Inflammatory macrophage treated with lipopolysaccharide for 1 hour (primary cell): ENCODE results near the gene DLG2.

Experiments
- DNase-seq, 2 donors: peaks; one replicate each; pipeline ENCODE4 v3.0.0-alpha.2; 2020 to 2022

DLG2 gene

DNA sequence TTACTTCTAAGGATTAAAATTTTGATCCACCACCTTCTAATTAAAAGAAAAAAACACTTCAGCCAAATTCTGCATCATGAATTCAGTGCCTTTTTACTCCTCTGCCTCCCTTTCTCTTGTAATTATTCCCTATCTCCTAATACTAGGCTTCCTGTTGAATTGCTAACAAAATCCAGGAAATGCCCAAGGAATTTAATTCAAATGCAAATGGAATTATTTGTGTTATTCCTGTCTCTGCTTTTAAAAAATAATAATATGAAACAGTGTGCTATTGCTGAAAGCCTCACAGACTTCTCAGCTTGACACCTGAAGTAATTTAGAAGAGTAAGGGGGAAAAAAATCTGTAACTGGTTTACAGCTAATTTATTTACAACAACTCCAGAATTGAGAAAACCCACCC lies 85.5 kb downstream of the DLG2 start:
- no peak for DNase-seq

- DNase-seq = no peak
These were observed 86.4 kb downstream of the DLG2 start for GRCh38 chr11:85540635-85541205.

DNA sequence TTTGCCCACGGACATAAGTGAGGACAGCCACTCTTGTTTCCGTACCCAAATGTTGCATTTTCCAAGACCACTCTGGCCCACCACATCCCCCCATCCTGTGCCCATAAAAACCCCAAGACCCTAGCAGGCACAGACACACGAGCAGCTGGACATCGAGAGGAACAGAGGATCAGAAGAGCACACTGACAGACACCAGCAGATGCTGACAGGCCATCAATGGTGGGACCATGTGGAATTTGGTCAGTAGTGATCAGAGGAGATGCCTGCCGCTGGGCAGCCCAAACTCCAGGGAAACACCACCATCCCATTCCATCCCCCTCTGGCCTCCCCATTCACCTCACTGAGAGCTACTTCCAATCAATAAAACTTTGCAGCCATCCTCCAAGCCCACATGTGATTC lies 87.0 kb downstream of the DLG2 start:
- DNase-seq = no peak

GRCh38 chr11:85539740-85540139 lies 87.4 kb downstream of the DLG2 start:
- no peak for DNase-seq

DNA sequence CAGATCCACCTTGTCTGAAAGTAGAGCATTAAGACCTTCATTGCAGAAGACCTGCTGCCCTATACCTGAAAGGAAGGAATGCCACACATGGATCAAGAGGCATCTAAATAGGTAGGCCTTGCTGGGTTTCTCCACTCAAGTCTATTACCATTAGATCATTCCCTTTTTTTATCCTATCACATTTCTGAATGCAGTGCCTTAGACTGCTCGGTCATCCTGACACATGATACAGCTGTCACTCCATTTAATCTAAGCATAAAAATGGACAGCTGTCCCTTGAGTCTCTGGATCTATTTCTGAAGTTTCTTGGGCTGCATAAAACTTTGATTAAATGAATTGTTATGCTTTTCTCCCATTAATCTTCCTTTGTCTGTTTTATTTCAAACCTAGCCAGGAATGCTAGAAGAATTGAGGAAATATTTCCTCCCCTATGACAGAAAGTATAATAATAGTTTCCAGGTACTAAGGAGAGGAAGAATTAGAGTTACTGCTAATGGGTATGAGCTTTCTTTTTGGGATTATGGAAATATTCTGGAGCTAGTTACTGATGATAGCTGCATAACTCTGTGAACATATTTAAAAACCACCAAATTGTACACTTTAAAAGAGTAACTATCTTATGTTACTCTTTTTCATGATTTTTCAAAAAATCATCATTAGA lies 88.0 kb downstream of the DLG2 start:
- DNase-seq = no peak

- DNase-seq = no peak
These were observed 90.7 kb downstream of the DLG2 start for GRCh38 chr11:85536438-85536837.

DNA sequence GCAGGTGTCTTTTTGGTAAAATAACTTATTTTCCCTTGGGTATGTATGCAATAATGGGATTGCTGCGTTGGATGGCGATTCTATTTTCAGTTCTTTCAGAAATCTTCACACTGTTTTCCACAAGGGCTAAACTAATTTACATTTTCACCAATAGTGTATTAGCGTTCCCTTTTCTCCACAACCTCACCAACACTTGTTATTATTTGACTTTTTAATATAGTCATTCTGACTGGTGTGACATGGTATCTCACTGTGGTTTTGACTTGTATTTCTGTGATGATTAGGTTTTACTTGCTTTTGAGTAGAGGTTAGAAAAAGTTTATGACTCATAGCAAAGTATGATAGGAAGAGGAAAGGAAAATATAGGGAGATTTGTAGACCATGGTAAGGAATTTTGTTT lies 92.3 kb downstream of the DLG2 start:
- DNase-seq = no peak

DNA sequence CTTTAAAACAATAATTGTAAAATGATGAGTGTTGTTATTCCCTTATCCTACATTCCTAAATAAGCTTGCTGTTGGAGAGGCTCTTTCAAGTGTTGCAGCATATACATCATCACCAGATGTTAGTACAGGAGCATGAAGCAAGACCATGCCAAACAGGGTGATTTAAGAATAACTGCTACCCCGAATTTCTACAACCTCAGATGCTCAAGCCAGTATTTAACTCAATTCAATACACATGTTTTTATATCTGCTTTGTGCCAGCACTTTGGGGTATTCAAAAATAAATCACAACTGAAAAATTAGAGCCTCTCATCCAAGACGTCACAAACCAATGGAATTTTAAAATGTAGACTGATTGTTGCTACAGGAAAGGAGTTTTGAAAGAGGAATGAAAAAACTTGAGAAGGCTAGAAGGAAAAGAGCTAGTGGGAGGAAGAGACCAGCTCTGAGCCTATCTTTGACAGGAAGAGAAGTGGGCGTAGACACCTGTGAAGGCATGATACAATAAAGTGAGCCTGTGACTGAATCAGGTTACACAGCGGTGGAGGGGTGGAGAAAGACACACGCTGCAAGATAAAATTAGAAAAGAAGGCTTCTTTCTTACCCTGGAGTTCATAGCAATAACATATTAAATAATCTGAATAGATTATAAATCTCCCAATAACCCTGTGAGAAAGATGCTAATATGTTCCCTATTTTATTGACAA lies 95.8 kb downstream of the DLG2 start:
- no peak for DNase-seq

- no peak for DNase-seq
These were observed 96.5 kb downstream of the DLG2 start for GRCh38 chr11:85530634-85531033.

DNA sequence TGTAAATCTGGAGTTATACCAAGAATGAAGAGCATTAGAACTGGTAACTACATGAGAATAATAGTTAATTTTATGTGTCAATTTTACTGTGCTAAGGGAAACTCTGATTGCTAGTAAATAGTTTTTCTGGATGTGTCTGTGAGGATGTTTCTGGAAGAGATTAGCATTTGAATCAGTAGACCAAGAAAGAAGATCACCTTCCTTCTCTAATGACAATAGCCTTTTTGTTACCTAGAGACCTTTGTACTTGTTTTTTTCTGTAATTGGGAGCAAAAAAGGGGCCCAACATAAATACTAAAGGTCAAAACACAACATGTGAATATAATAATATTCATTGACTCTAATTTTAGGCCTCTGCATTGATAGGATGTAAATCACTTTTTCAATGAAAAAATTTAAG lies 100.6 kb downstream of the DLG2 start:
- no peak for DNase-seq

- DNase-seq = no peak
These were observed 101.5 kb downstream of the DLG2 start for GRCh38 chr11:85525686-85526085.

DNA sequence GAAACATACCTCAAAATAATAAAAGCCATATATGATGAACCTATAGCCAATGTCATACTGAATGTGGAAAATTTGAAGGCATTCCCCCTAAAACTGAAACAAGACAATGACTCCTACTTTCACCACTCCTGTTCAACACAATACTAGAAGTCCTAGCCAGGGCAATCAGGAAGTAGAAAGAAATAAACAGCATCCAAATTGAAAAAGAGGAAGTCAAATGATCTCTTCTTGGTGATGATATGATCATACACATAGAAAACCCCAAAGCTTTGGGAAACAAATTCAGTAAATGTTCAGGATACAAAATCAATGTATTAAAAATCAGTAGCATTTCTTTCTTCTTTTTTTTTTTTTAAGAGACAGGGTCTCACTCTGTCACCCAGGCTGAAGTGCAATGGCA lies 109.9 kb downstream of the DLG2 start:
- DNase-seq = peak in 1 of 2 donors; percentile 1

DNA sequence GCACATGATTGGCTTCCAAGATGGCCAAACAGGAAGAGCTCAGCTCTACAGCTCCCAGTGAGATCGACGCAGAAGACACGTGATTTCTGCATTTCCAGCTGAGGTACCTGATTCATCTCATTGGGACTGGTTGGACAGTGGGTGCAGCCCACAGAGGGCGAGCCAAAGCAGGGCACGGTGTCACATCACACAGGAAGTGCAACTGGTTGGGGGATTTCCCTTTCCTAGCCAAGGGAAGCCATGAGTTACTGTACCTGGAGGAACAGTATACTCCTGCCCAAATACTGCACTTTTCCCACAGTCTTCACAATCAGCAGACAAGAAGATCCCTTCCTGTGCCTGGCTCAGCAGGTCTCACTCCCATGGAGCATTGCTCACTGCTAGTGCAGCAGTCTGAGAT lies 131.2 kb downstream of the DLG2 start:
- DNase-seq = no peak

DNA sequence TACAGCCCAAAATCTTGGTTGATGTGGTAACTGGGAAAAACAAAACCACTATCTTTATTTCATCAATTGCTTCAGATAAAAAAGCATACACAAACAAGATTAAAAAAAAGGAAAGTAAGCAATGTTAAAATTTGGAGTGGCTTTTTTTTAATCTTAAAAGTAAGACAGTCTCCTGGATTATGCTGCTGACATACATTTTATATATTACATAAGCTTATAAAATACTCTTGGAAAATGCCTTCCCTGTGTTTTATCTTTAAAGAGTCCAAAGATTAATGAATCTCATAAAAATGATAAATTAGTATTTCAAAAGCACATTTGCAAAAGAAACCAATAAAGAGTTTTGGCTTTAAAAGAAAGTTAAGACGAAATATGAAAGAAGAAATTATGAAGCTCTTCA lies 132.7 kb downstream of the DLG2 start:
- no peak for DNase-seq

GRCh38 chr11:85485902-85486301 lies 141.2 kb downstream of the DLG2 start:
- DNase-seq = no peak

- no peak for DNase-seq
These were observed 143.3 kb downstream of the DLG2 start for GRCh38 chr11:85483861-85484260.

GRCh38 chr11:85481862-85482261 lies 145.3 kb downstream of the DLG2 start:
- no peak for DNase-seq

DNA sequence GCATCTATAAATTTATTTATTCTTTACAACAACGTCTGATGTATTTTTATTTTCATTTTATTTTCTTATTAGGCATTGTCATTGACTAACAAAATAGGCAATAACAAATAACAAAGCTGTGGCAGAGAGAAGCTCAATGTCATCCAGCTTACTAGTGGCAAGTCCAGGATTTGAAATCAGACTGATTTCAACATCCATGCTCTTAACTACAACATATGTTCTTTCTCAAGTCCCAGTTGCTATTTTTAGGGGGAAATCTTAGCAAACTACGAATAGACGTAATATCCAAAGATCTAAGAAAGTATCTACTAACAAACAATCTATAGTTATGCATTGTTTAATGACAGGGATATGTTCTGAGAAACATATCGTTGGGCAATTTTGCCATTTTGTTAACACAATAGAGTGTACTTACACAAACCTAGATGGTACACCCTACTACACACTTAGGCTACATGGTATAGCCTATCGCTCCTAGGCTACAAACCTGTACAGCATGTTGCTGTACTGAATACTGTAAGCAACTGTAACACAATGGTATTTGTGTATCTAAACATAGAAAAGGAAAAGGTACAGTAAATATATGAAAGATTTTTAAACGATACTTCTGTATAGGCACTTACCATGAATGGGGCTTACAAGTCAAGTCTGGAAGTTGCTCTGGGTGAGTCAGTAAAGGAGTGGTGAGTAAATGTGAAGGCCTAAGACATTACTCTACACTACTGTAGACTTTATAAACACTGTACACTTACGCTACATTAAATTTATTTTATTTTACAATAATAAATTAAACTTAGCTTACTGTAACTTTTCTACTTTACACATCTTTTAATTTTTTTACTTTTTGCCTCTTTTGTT lies 151.3 kb downstream of the DLG2 start:
- peak; percentile 7 to 21 for DNase-seq

DNA sequence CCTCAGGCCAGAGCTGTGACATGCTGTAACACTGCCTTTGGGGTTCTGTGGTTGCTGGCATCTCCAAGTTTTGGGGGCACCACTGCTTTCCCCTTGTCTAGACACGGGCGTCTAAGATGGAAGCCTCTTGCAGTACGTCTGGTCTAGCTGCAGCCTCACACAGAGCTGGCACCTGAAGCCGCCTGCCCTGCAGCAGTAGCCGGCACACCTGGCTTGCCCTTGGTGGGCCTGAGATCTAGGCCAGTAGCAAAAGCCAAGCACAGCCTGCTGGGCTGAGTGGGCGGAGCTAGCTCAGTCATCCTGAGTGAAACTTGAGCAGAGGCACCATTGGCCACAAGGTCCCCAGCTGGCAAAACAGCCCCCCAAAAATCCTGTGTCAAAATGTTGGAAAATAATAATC lies 154.2 kb downstream of the DLG2 start:
- no peak for DNase-seq

- no peak for DNase-seq
These were observed 162.9 kb downstream of the DLG2 start for GRCh38 chr11:85464283-85464682.

DNA sequence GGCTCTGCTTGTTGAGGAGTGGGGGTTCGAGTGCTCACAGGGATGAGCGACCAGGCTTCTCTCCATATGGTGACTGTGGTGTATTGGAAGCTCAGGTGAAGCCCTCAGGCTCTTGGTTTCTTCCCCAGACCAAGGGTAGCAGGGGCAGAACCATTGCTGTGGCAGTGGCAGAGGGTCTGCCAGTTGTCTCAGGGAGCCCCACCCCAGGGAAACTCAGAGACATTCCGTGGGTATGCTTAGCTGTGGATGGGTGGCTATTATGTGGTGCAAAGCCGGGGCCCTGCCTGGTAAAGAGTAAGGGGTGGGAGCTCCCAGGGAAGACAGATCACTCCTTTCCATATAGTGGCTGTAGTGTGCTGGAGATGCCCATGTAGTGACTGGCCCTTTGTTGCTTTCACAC lies 167.8 kb downstream of the DLG2 start:
- DNase-seq = no peak

- no peak for DNase-seq
These were observed 182.7 kb downstream of the DLG2 start for GRCh38 chr11:85444479-85444878.

DNA sequence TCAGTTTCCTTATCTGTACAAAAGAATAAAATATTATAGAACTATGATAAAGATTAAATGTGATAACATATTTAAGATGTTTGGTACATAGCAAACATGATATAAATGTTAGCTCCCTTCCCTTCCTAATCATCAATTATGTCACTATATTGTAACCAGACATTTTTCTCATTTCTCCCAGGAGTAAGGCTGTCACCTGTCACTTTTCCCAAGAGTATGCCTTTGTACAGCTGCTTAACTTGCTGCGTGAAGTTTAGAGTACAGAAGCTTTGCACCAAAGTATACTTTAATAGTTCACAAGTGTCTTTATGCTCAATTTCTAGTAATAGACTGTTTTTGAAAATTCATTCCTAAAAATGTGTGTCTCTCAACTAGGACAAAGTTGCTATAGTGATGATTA lies 186.9 kb downstream of the DLG2 start:
- no peak for DNase-seq

GRCh38 chr11:85438328-85438727 lies 188.8 kb downstream of the DLG2 start:
- no peak for DNase-seq
